DMS153 treated with DMSO at 0.1 percent for 48 hours (cell line): ENCODE measurements around the gene STAU1.
"Not testable (repeated sequence)": the region's sequence is repeated elsewhere in the genome, so short reads cannot be mapped to it uniquely, and the experiment has no call there.

Experiments used
- DNase-seq: peaks from one replicate; lab custom pipeline; 2025; ENCODE audit not compliant: unreplicated experiment; lab: John Stamatoyannopoulos, UW

Gene STAU1

DNA sequence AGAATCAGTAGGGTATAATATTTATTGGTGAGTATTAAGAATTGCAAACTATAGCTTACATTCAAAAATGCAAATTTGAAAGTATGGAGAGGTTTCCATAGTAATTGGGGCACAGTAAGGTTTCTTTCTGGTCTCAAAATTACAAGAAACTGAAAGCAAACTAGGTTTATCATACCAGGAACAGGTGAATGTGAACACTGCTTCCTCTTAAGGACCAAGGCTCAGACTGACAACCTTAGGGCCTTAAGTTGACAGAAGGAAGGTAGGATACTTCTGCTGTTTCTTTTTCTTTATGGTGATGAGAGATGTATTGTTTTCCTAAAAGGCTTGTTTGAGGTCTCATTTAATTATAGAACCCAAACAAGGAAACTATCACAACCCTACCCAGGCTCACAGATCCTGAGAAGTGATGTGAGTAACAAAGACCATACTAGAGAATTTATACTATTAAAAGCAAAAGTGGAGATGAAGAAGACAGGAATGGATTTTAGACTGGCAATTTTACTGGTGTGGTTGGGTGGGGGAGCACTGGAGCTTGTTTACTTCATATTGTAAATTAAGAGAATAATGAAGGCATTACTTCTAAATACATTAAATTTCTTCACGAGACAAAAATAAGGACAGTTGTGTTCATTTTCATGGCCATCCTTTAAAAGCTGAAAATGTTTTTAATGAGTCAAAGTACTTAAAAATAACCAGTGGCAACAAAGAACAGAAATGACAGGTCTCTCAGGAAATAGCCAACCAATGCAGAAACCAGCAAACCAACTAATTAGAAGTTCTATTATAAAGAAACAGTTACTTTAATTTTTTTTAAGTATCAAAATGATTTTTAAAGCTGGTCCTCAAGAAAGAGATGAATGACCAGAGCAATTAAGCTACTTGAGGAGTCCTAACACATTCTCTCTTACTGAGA lies 21.3 kb downstream of the STAU1 start:
- DNase-seq, result no peak

DNA sequence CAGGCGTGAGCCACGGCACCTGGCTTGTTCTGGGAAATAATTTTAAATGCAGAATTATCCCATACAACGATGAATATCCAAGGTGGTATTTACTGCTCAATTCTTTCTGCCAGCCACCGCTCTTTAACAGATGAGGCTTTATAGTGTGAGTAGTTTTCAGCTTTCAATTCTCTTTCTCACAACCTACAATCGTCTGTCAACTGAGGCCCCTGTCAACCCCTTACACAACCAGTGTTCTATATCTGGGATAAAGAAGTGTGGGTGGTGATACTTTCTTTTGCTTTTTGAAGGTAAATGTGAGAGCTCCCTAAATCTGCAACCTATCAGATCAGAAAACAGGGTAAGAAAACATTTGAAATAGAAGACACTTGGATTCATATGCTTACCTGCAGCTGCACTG lies 22.5 kb downstream of the STAU1 start:
- DNase-seq, result no peak

DNA sequence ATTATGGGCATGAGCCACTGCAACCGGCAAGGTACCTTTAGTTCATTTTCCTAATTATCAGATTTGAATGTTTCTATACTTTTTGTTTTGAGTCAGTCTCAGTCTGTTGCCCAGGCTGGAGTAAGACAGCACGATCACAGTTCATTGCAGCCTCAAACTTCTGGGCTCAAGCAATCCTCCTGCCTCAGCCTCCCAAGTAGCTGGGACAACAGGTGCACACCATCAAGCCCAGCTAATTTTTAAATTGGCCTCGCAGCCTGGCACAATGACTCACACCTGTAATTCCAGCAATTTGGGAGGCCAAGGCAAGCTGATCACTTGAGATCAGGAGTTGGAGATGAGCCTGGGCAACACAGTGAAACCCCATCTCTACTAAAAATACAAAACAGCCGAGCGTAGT lies 24.4 kb downstream of the STAU1 start:
- DNase-seq, result no peak

DNA sequence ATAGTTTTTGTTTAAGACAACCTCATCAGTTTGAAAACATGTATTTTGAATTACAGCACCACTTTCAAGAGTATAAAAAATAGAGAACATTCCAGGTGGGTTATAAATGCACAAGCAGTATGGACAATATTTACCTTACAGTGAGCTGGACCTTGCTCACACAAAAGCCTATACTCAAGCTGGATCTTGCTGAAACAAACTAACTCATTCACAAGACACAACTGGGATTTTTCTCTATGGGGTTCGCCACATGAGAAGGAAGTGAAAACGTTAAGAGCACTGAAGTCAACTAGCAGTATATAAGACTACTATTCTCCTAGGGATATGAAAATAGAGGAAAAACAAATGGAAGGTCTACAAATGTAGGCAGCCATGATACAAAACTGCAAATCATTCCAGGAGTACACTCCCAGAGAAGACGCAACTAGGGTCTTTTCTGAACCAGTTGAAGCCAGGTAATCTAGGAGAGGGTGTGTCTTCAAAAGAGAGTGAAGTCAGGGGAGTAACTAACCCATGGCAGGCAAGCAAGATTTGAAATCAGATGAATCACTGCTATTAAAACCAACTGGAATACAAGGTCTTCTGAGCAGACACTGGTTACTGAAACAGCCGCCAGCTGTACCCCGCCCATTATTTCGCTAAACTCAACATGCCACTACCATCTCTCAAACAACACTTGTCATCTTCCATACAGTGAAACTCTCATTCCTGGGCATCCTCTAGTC lies 26.5 kb downstream of the STAU1 start:
- DNase-seq, result no peak

DNA sequence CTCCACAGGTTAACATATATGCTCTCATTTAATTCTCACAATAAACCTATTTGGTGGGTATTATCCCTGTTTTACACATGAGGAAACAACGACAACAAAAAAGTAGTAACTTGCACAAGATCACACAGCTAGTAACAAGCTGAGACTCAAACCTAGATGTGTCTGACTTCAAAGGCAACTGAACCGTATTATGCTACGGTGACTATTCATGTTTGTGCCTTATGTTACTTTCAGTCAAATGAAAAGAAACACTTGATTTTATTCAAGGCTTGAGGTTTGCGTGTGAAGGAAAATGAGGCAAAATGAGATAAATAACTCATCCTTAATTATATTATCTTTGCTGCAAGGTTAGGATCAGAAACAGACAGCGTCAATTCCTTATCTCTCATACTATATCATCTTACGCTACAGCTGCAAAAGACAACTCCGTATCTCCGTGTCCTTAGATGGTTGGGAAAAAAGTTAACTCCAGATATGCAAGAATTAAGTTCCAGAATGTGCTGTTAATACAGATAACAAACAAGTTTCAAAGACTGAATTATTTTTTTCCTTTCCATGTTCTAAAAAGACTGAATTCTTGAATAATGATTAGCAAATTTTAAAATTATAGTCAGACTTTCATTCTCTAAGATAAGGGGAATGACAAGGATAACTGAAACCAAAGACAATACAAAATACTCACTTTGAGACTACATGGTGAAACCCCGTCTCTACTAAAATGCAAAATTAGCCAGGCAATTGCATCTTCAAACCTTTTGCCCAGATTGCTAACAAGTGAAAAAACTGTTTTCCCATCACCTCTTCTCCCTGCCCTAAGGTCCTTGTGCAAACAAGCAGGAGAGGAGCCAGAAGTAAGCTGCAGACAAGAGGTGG lies 27.8 kb downstream of the STAU1 start:
- no peak for DNase-seq

DNA sequence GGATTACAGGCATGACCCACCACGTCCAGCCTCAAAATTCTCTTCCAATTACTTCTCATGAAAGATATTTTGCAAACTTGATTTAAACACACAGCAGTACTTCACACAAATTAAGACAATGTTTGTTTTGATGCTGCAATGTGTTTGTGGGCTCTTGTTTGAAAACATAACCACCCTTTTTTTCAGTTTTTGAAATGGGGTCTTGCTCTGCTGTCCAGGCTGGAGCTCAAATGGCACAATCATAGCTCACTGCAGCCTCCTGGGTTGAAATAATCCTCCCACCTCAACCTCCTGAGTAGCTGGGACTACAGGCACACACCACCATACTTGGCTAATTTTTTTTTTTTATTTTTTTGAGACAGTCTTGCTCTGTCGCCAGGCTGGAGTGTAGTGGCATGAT lies 31.0 kb downstream of the STAU1 start:
- no peak for DNase-seq

DNA sequence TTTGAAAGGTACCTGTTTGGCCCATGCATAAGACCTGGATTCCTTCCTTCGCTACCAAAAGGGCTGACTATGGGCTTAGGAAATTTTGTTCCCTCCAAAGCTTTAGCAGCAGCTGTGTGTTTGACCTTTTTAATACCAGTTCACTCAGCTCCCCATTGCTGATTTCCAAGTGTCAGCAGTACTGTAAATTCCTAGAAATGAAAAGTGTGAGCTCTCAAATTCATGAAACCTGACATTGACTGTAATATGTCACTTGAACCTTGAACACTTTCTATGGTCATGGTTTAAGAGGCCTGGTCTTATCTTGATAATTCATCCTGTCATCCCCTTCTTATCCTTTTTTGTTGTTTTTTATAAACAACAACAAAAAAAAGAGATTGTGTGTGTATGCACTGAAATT lies 31.7 kb downstream of the STAU1 start:
- DNase-seq, result no peak

DNA sequence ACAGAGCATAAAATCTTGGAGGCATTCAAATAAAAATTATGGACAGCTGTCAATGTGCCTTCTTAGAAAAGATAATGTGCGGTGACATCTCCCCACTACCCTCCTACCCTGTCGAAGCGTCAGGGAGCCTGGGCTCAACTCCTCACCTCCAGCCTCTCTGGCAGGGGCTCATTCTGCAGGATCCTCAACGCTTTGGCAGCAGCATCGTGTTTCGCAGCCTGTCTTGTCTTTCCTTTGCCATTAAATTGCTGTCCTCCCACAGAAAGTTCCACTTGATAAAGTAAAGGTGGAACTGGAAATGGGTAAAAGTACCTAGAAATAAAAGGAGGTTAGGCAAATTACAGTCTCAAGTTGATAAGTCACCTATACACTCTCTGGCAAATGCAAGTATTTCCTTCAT lies 36.7 kb downstream of the STAU1 start:
- no peak for DNase-seq

DNA sequence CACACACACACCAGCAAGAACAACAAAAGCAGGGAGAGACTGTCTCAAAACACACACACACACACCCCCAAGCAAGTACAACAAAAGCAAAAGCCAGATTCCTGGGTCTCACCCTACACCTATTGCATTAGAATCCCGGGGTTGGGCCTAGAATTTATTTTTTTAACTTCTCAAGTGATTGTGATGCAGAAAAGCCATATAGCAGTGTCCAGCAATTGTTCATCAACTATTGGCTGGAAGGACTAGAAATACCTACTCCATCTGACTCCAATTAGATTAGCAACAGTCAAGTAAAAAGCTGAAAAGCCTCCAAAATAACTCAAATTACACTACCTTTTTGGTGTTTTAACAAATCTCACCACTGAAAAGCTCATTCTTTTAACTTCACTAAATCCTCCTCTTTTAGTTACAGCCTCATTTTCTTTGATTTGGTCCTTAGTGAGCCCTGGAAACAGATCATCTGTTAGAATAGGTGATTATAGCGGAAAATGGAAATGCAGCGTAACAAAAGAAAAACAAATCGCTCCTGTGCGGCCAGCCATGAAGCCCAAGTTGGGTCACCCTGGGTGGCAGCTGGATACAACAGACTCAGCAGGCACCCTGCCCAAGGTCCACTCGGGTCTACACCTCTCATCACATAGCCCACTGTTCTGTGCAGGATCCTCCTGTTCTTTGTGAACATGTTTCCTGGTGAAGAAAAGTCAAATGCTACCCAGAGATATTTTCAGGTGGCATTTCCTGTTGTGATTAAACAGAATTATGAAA lies 38.7 kb downstream of the STAU1 start:
- DNase-seq, result no peak

DNA sequence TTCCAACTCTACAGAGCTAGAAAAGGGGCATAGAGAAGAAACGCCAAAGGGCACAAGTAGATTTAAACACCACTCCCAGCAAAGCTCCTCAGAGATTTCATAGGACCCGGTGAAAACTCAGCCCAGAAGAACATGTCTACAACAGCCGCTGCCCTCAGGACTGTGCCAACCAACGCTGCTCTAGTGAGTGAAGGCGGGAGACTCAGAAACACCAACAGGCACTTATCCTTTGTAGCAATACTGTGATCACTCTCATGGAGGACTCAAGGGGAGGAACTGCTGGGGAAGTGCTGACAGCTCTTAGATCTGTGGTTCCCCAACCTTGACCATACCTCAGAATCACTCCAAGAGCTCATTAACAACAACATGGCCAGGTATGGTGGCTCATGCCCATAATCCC lies 39.5 kb downstream of the STAU1 start:
- DNase-seq, result no peak

DNA sequence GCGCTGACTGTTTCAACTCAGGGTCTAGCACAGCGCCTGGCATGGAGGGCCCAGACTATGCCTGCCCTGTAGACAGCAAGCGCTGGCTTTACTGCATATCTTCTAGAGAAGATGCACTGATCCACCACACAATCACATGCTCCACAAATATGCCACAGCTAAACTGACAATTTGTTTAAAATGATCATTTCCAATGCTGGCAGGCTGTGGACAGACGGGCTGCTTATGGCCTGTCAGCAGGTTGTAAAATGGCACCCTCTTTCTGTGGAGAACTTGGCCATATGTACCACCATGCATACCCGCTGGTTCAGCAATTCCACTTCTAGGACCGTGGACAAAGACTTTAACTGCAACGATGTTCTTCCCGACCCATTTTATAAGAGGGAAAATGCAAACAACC lies 40.8 kb downstream of the STAU1 start:
- no peak for DNase-seq

DNA sequence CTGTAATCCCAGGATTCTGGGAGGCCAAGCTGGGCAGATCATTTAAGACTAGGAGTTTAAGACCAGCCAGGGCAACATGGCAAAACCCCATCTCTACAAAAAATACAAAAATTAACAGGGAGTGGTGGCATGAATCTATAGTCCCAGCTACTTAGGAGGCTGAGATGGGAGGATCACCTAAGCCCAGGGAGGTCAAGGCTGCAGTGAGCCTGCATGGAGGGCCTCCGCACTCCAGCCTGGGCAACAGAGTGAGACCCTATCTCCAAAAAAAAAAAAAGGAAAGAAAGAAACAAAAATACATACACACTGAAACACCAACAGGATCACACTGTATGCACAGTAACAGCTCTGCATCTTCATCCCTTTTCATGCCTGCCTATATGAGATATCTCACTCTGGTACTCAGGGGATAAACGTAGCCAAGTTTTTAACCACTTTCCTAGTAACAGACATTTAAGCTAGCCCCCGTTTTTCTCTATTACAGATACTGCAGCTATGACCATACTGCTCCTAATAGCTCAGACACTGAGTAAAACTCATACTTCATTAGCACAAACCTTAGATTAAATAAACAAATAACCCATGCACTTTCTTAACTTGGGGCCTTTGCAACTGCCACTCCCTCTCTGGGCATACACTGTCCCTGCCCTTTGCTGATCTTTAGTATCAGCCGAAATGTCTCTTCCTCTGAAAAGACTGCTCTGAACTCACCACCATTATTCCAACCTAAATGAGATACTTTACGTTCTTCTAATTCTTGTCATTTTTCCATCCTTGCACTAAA lies 41.5 kb downstream of the STAU1 start:
- DNase-seq, result no peak

DNA sequence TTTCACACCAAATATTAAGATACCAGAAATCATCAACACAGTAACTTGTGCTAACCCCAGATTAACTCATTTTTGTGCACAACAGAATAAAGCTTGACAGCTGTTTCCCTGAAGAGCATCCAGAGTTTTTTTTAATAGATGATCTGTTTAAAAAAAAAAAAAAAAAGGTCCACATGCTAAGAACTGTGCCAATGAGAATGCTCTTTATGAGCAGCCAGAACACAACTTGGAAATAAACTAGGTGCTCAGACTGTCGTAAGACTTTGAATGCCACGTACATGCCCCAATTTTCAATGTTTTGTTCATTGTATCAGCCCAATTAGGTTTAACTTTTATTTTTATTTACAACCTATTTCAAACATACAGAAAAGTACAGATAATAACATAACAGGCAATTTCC lies 47.3 kb downstream of the STAU1 start:
- DNase-seq, result no peak

DNA sequence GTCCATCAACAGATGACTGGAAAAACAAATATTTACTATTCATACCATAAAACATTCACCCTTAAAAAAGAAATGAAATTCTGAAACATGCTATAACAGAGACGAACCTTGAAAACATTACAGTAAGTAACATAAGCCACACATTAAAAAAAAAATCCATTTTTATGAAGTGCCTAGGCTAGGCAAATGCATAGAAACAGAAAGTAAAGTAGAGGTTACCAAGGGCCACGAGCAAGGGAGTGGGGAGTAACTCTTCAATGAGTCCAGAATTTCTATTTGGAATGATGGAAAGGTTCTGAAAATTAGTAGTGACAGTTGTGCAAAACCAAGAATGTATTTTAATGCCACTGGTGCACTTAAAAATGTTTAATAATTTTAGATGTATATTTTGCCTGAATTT lies 47.7 kb downstream of the STAU1 start:
- no peak for DNase-seq

DNA sequence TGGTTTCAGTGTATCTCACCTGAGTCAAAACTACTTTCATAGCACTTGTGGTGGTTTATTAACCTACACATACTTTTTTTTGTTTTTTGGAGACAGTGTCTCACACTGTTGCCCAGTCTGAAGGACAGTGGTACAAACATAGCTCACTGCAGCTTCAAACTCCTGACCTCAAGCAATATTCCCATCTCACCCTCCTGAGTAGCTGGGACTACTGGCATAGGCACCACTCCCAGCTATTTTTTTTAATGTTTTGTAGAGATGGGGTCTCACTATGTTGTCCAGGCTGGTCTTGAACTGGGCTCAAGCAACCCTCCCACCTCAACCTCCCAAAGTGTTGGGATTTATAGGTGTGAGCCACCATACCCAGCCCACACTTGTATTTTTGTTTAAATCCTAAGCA lies 49.7 kb downstream of the STAU1 start:
- DNase-seq, result no peak

DNA sequence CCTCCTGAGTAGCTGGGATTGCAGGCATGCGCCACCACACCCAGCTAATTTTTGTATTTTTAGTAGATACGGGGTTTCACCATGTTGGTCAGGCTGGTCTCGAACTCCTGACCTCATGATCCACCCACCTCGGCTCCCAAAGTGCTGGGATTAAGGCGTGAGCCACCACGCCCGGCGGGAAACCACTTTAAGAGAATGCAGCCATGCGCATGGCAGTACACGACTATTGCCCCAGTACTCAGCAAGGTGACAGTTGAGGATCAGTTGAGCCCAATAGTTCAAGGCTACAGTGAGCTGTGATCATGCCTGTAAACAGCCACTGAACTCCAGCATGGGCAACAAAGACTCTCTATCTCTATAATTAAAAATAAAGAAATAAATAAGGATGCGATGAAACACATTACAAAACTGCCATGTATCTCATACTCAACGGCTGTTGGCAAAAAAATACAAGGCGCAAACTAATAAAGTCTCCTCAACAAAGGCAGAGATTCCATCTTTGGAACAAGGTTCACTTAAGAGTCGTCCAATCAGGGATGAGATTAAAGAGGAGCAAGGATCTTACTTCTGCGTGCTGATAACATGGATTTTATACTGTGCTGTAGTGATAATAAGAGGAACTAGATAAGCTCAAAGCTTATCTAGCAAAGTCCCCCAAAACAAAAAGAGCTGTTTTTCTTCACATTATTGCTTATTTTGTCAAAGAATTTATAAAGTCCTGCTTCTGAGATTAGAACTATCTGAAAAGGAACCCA lies 51.1 kb downstream of the STAU1 start:
- DNase-seq, result no peak

DNA sequence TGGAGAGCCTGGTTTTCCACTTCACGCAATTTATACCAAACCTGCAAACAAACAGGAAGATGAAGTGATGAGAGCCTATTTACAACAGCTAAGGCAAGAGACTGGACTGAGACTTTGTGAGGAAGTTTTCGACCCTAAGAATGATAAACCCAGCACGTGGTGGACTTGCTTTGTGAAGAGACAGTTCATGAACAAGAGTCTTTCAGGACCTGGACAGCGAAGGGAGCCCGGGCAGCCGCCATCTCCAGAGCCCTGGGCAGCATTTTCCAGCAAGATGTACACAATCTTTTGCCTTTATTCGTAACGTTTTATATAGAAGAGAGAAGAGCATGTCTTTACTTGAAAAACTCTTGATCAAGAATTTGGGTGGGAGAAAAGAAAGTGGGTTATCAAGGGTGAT lies 53.3 kb downstream of the STAU1 start:
- not testable (repeated sequence) for DNase-seq

DNA sequence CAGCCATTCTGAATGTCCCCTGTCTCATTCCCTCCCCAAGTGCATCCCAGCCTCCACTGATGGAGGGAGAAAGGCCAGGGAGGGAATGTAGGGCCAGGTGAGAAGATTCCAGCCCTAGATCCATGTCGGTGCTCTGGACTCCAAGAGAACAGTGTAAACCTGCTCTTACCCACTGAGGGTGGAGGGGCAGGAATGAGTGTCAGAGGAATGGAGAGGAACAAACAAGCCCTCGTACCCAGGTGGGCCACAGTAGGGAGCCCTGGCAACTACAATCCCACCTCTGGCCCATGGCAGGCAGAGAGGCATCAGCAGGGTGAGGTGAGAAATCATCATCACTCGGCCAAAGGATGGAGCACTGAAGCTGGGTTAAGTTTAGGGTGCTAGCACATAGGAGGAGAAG lies 54.6 kb downstream of the STAU1 start:
- no peak for DNase-seq

DNA sequence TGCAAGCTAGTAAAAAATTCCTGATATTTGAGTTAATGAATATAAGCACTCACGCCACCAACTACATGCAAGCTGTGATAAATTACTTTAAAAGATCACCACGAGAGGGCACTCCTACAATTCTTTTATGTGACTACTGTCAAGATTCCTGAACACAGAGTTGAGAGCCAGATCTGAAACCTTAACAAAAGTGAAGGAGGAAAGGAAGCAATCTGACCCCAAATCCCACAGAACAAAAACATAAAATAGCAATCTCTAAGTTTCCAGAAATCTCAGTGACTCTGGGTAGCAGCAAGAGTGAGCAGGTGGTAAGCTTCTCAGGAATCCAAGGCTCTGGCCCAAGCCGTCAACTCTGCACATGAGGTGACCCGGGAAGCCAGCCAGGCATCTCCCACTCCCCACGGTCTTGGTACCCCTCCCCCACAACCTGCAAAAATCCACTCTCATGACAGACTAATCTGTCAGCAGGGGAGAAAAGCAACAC lies 55.1 kb downstream of the STAU1 start:
- DNase-seq, result peak; percentile 8
